AG09319 (cell line): Measurements from ENCODE around the gene EIF5B.

Source experiments
- DNase-seq: peaks from one replicate; pipeline ENCODE4 v3.0.0-alpha.2; 2010; ENCODE audit warnings: low read depth; ENCODE audit errors: extremely low read depth
- TF ChIP-seq, protein P1 (sequence below): IDR thresholded peaks from 2 replicates; pipeline ENCODE4 v1.5.1; 2011; ENCODE audit warnings: low read depth, mild to moderate bottlenecking, inconsistent platforms, low read length, moderate library complexity

The EIF5B gene

DNA sequence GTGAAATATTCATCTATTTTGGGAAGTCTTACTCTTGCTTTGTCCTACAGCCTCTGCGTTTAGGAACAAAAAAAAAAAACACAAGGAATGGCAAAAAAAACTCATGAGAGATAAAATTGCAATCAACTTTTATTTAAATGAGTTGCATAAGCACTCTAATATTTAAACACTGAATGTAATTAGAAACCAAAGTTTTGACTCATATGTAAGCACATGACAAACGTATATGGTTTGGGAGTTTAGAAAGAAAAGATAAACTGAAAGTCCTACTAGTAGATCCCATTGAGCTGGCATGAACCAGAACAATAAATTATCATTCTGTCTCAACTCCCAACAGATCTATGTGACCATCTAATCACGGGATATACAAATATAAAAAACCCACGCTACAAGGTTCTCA lies 107.9 kb downstream of the EIF5B start:
- no peak for DNase-seq

DNA sequence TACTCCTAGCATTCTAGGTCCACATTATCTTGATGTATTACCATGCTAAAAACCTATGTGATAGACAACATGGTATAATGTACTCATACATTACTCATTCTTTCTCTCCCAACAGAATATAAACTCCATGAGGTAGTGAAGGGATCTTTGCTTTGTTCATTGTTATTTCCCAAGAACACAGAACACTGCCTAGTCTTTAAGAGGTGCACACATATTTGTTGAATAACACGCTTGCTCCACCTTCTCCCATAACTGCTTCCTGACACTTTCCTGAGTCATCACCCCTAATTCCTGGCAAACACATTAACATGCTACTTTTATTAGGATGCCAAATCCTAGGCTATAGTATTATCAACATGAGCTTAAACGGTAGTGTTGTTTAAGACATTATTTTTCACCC lies 111.4 kb downstream of the EIF5B start:
- TF ChIP-seq, protein P1, sequence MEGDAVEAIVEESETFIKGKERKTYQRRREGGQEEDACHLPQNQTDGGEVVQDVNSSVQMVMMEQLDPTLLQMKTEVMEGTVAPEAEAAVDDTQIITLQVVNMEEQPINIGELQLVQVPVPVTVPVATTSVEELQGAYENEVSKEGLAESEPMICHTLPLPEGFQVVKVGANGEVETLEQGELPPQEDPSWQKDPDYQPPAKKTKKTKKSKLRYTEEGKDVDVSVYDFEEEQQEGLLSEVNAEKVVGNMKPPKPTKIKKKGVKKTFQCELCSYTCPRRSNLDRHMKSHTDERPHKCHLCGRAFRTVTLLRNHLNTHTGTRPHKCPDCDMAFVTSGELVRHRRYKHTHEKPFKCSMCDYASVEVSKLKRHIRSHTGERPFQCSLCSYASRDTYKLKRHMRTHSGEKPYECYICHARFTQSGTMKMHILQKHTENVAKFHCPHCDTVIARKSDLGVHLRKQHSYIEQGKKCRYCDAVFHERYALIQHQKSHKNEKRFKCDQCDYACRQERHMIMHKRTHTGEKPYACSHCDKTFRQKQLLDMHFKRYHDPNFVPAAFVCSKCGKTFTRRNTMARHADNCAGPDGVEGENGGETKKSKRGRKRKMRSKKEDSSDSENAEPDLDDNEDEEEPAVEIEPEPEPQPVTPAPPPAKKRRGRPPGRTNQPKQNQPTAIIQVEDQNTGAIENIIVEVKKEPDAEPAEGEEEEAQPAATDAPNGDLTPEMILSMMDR = no peak

More for the DNA sequence above, 107.9 kb downstream of the EIF5B start:
- TF ChIP-seq, protein P1 = no peak

DNA sequence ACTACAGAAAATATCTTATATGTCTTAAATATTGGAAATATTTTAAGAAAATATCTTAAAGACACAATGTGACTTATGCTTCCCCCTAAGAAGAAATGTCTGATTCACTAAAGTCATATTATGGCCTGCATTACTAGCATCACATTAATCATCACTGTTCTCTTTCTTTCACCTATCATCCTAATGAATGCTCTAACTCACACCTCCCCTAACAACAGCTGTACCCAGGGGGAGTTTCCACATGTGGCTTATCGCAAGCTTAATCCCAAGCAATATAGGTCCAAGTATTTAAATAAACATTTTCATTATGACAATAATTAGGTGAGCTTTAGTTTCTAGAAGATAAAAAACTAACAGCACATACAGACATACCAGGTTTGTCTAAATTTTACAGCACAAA lies 113.0 kb downstream of the EIF5B start:
- TF ChIP-seq, protein P1 = no peak

More for the DNA sequence above, 111.4 kb downstream of the EIF5B start:
- no peak for DNase-seq

More for the DNA sequence above, 113.0 kb downstream of the EIF5B start:
- DNase-seq = no peak
